Omental fat pad (tissue), 4 donors: ENCODE measurements around the gene TANK. TPM values are rescaled to one million over a fixed set of nuclear protein-coding genes. Genes with fewer than 3 reads are reported as not detected.

Source experiments
- ATAC-seq: fragments of 150-250 bp; one replicate; pipeline ENCODE4 v1.9.1; 2016; ENCODE audit warnings: mild to moderate bottlenecking, moderate library complexity; ENCODE audit not compliant: low FRiP score
- DNase-seq: peaks from one replicate; pipeline ENCODE4 v3.0.0-alpha.2; 2019; ENCODE audit warnings: low spot score
- total RNA-seq, 4 donors: library from RNA; depleted of rRNA; stranded (reverse); fragments of >200 nt; gene quantifications; one replicate each; pipeline ENCODE4 v1.1.0, GENCODE V29; 2016
- TF ChIP-seq, protein P1 (sequence below), 3 donors: fragments of 450-650 bp; IDR thresholded peaks; one replicate each; pipeline ENCODE4 v1.5.1; 2016 to 2017; ENCODE audit warnings: antibody characterized with exemption in 3 of 3, mild to moderate bottlenecking in 3 of 3, moderate library complexity in 2 of 3

Gene TANK
- total RNA-seq, 4 donors from 2014 or later, result 102 to 143 (median 121) TPM

DNA sequence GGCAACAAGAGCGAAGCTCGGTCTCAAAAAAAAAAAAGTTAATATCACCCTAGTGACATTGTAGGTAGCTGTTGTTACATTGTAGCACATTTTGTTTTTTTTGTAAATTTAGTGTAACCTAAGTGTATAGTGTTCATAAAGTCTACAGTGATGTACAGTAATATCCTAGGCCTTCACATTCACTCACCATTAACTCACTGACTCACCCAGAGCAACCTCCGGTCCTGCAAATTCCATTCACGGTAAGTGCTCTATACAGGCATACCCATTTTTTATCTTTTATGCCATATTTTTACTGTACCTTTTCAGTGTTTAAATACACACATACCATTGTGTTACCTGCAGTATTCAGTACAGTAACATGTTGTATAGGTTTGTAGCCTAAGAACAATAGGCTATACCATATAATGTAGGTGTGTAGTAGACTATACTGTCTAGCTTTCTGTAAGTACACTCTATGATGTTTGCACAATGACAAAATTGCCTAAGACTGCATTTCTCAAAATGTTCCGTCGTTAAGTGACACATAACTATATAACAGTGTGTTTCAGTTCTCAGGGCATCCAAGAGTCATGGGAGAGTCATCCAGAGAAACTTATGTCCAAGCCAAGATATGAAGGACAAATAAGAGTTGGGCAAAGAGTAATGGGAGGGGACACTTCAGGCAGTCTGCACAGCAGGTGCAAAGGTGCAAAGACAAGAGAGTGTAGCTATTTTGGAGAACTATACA lies 68.4 kb downstream of the TANK start:
- no peak for ATAC-seq
- TF ChIP-seq, protein P1, sequence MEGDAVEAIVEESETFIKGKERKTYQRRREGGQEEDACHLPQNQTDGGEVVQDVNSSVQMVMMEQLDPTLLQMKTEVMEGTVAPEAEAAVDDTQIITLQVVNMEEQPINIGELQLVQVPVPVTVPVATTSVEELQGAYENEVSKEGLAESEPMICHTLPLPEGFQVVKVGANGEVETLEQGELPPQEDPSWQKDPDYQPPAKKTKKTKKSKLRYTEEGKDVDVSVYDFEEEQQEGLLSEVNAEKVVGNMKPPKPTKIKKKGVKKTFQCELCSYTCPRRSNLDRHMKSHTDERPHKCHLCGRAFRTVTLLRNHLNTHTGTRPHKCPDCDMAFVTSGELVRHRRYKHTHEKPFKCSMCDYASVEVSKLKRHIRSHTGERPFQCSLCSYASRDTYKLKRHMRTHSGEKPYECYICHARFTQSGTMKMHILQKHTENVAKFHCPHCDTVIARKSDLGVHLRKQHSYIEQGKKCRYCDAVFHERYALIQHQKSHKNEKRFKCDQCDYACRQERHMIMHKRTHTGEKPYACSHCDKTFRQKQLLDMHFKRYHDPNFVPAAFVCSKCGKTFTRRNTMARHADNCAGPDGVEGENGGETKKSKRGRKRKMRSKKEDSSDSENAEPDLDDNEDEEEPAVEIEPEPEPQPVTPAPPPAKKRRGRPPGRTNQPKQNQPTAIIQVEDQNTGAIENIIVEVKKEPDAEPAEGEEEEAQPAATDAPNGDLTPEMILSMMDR (IDR thresholded peaks at IDR 0.05), result no peak
- no peak for DNase-seq

DNA sequence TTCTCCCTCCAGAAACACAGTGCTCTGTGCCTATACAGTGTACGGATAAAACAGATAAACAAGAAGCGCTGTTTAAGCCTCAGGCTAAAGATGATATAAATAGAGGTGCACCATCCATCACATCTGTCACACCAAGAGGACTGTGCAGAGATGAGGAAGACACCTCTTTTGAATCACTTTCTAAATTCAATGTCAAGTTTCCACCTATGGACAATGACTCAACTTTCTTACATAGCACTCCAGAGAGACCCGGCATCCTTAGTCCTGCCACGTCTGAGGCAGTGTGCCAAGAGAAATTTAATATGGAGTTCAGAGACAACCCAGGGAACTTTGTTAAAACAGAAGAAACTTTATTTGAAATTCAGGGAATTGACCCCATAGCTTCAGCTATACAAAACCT lies 70.7 kb downstream of the TANK start:
- TF ChIP-seq, protein P1 (IDR thresholded peaks at IDR 0.05), result no peak
- DNase-seq (no peak), ATAC-seq (no peak)

DNA sequence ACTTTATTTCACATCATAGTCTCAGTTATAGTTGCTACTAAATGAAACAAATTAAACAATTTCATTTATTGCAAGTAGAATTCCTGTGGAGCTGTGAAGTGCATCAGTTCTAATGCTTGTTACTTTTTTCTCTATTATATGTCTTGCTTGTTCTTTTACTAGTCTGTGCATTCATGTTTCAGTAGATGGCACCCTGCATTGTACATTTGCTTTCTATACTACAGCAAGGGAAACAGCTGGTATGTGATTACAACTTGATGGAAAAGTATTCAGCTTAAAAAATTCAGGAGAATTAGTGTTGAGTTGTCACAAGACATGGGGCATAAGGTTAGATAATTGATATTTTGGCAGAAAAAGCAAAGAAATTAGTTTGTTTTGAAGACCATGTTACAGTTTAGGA lies 72.3 kb downstream of the TANK start:
- no peak for ATAC-seq
- no peak for DNase-seq
- TF ChIP-seq, protein P1 (IDR thresholded peaks at IDR 0.05), result no peak

DNA sequence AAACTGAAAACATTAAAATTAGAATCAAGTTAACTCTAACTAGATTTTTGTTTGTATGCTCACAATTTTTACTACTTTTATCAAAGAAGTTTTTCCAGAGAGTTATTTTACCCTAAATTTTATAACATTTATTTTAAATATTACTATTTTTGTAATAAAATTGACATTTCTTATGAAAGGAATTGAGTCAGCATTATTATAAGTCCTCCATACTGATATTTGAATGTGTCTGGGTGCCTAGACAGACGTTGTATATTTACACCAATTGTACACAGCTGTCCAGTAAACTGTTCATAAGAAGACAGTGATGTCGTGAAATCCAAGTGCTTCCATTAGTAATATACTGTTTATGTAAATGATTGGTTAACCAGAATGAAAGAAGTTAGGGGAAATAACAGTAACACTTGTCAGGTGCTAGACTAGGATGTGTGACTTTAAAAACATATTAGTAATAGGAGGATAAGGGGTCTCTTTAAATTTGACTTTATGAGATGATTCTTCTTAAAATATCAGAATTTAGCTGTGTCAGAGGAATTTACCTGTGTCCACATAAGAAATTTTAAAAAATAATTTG lies 73.7 kb downstream of the TANK start:
- DNase-seq, result no peak
- TF ChIP-seq, protein P1 (IDR thresholded peaks at IDR 0.05), result no peak
- no peak for ATAC-seq

DNA sequence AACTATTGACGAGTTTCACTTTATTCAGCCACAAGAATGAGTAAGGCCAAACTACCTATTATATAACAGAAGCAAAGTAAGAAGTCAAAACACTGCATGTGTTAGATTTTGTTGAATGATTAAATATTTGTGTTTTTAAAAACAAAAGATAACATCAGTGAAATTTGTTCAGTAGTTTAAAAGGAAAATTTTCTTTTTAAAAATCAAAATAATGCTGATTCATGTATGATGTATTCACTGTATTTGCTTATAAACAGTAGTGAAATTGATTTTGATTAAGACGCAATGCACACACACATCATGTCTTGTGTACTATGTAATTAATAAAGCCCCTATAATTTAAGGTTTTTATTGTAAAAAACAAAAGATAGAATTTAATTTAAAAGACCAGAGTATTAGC lies 74.4 kb downstream of the TANK start:
- ATAC-seq, result no peak
- TF ChIP-seq, protein P1 (IDR thresholded peaks at IDR 0.05), result no peak

DNA sequence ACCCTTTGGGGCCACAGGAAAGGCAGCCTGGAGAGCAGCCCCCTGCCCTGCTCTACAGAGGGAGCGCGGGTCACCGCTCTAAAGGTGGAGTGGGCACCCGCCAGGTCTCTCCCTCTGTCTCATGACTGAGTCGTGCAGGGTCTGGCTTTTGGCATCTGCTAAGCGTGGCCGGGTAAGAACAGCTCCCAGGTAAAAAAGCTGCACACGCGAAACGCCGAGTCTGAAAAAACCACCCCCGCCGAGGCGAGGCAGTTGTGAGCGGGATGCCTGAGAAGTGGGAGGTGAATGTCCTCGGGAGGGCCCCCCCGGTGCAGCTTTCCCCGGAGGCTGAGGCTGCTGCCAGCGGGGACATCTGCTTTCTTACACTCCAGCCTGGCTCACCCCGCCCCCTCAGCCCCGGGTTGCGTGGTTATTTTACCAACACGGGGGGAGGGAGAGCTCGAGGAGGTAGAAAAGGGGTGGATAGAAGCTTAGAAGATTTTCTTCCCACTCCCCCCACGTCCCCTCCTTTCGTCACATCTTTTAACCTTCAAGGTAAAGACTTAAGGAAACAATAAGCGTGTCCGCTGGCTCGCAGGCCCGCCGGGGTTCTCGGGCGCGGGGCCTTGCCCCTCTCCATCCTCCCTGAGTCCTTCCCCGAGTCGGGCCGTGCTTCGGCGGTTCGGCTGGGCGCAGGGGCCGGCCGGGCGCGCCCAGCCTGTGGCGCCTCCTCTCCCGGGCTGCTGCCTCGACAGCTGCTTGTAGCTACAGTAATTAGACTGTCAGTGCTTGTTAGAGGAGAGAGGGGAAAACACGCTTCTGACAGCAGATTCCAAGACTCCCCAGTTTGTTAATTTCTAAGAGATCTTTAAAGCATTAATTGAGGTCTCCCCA lies 77.4 kb downstream of the TANK start:
- ATAC-seq, result peak; percentile 50
- TF ChIP-seq, protein P1 (IDR thresholded peaks at IDR 0.05), result no peak
- peak; percentile 32 for DNase-seq

More for the DNA sequence above, 74.4 kb downstream of the TANK start:
- DNase-seq, result no peak
